ENCODE results near the gene LYPLAL1. TPM values are rescaled to one million over a fixed set of nuclear protein-coding genes. Genes with fewer than 3 reads are reported as not detected.

LYPLAL1 gene
- total RNA-seq, 1 donor from 2014 or later = 17.4 TPM

GRCh38 chr1:219232890-219233289 lies 59.2 kb downstream of the LYPLAL1 start:
- DNase-seq = no peak
- H3K4me3 Mint-ChIP-seq (ENCODE audit: unreplicated experiment) = no peak overlapping the region
- H3K27ac Mint-ChIP-seq (ENCODE audit: unreplicated experiment) = no peak overlapping the region
- peaks cover 7% of the 10 kb centered on the region for H3K4me1 Mint-ChIP-seq (ENCODE audit: low read depth, unreplicated experiment)
- peaks cover 2% of the 10 kb centered on the region for H3K9me3 Mint-ChIP-seq (ENCODE audit: unreplicated experiment)
- H3K27me3 Mint-ChIP-seq (ENCODE audit: unreplicated experiment) = no peaks in the 10 kb centered on the region
- H3K36me3 Mint-ChIP-seq (ENCODE audit: unreplicated experiment) = no peaks in the 10 kb centered on the region
- no peak for TF ChIP-seq CTCF (IDR thresholded peaks at IDR 0.05; ENCODE audit: partially characterized antibody, unreplicated experiment)

GRCh38 chr1:219235903-219236481 lies 62.3 kb downstream of the LYPLAL1 start:
- TF ChIP-seq CTCF (IDR thresholded peaks at IDR 0.05; ENCODE audit: partially characterized antibody, unreplicated experiment) = no peak
- H3K27ac Mint-ChIP-seq (ENCODE audit: unreplicated experiment) = no peak overlapping the region
- DNase-seq = no peak
- H3K9me3 Mint-ChIP-seq (ENCODE audit: unreplicated experiment) = no peaks in the 10 kb centered on the region
- H3K27me3 Mint-ChIP-seq (ENCODE audit: unreplicated experiment) = no peaks in the 10 kb centered on the region
- H3K36me3 Mint-ChIP-seq (ENCODE audit: unreplicated experiment) = no peaks in the 10 kb centered on the region
- H3K4me1 Mint-ChIP-seq (ENCODE audit: low read depth, unreplicated experiment) = peaks cover 4% of the 10 kb centered on the region
- no peak overlapping the region for H3K4me3 Mint-ChIP-seq (ENCODE audit: unreplicated experiment)

GRCh38 chr1:219236933-219237610 lies 63.4 kb downstream of the LYPLAL1 start:
- H3K9me3 Mint-ChIP-seq (ENCODE audit: unreplicated experiment) = no peaks in the 10 kb centered on the region
- no peak for DNase-seq
- no peak overlapping the region for H3K27ac Mint-ChIP-seq (ENCODE audit: unreplicated experiment)

GRCh38 chr1:219239518-219239917 lies 65.8 kb downstream of the LYPLAL1 start:
- no peak overlapping the region for H3K4me3 Mint-ChIP-seq (ENCODE audit: unreplicated experiment)
- no peaks in the 10 kb centered on the region for H3K9me3 Mint-ChIP-seq (ENCODE audit: unreplicated experiment)
- TF ChIP-seq CTCF (IDR thresholded peaks at IDR 0.05; ENCODE audit: partially characterized antibody, unreplicated experiment) = no peak
- no peaks in the 10 kb centered on the region for H3K4me1 Mint-ChIP-seq (ENCODE audit: low read depth, unreplicated experiment)
- DNase-seq = no peak
- no peaks in the 10 kb centered on the region for H3K36me3 Mint-ChIP-seq (ENCODE audit: unreplicated experiment)
- H3K27ac Mint-ChIP-seq (ENCODE audit: unreplicated experiment) = no peak overlapping the region
- H3K27me3 Mint-ChIP-seq (ENCODE audit: unreplicated experiment) = no peaks in the 10 kb centered on the region

More at GRCh38 chr1:219236933-219237610, 63.4 kb downstream of the LYPLAL1 start:
- Mint-ChIP-seq H3K27me3 (ENCODE audit: unreplicated experiment) (no peaks in the 10 kb centered on the region), H3K4me1 (ENCODE audit: low read depth, unreplicated experiment) (no peaks in the 10 kb centered on the region), H3K36me3 (ENCODE audit: unreplicated experiment) (no peaks in the 10 kb centered on the region), H3K4me3 (ENCODE audit: unreplicated experiment) (no peak overlapping the region)
- no peak for TF ChIP-seq CTCF (IDR thresholded peaks at IDR 0.05; ENCODE audit: partially characterized antibody, unreplicated experiment)

GRCh38 chr1:219244864-219245263 lies 71.2 kb downstream of the LYPLAL1 start:
- H3K4me1 Mint-ChIP-seq (ENCODE audit: low read depth, unreplicated experiment) = peaks cover 3% of the 10 kb centered on the region
- no peaks in the 10 kb centered on the region for H3K36me3 Mint-ChIP-seq (ENCODE audit: unreplicated experiment)
- no peak for TF ChIP-seq CTCF (IDR thresholded peaks at IDR 0.05; ENCODE audit: partially characterized antibody, unreplicated experiment)
- H3K4me3 Mint-ChIP-seq (ENCODE audit: unreplicated experiment) = no peak overlapping the region
- H3K27ac Mint-ChIP-seq (ENCODE audit: unreplicated experiment) = no peak overlapping the region
- H3K9me3 Mint-ChIP-seq (ENCODE audit: unreplicated experiment) = no peaks in the 10 kb centered on the region
- no peaks in the 10 kb centered on the region for H3K27me3 Mint-ChIP-seq (ENCODE audit: unreplicated experiment)
- DNase-seq = no peak

Measured in glutamatergic neuron (in vitro differentiated cells).